Measurements from ENCODE around the gene RND1. TPM values are rescaled to one million over a fixed set of nuclear protein-coding genes. Genes with fewer than 3 reads are reported as not detected.
A peak's percentile ranks its signal among the peaks of the same experiment; 100 is the strongest.

The RND1 gene
- total RNA-seq, 2 experiments from 2014 or later: 7.3 to 13.9 TPM

- no peak overlapping the region for H3K4me3 ChIP-seq (ENCODE audit: low read depth, low read length, poor library complexity, severe bottlenecking)
- no peaks in the 10 kb centered on the region for H3K9me2 ChIP-seq (ENCODE audit: insufficient read depth, low read length)
- H3K27ac ChIP-seq (ENCODE audit: low read depth, low read length, poor library complexity, severe bottlenecking): no peak overlapping the region
- H3K9me3 ChIP-seq (ENCODE audit: low read length): no peaks in the 10 kb centered on the region
- peaks cover 51% of the 10 kb centered on the region for H3K4me1 ChIP-seq (ENCODE audit: insufficient read depth, low read length, poor library complexity, severe bottlenecking)
- H3K4me2 ChIP-seq (ENCODE audit: low read length): no peak overlapping the region
- ChIA-PET CTCF (ENCODE audit: unreplicated experiment) (interaction anchor here (0.7 to 0.9 kb wide), 2 partner anchors 30 to 107 kb away, joined by 3 to 4 read pairs; no protein-coding TSS in a partner anchor), POLR2A (interaction anchor here (0.9 to 4.6 kb wide), 2 partner anchors 7 to 30 kb away, joined by 8 to 47 read pairs; partner anchors contain the start of gene RND1)
- no peaks in the 10 kb centered on the region for H3K79me2 ChIP-seq (ENCODE audit: insufficient read depth, low read depth, low read length)
- peaks cover 38% of the 10 kb centered on the region for H3K36me3 ChIP-seq (ENCODE audit: insufficient read depth, low read length)
- H2AFZ ChIP-seq (ENCODE audit: low read length): no peak overlapping the region
- no peak for DNase-seq (ENCODE audit: low spot score)
- 0 out of 2 replicates have a peak, but pooled peaks cover 9% of the 10 kb centered on the region for H4K20me1 ChIP-seq (ENCODE audit: insufficient read depth, low read length)
- intact Hi-C loops (cut with micrococcal nuclease; ENCODE audit: unreplicated experiment): loop anchor here (10.0 kb wide), 1 partner anchor 975 kb away; no protein-coding TSS in a partner anchor
- TF ChIP-seq CTCF (conservative IDR thresholded peaks at IDR 0.05; ENCODE audit: low read length) (no peak), EZH2phosphoT487 (IDR thresholded peaks at IDR 0.05; ENCODE audit: borderline replicate concordance, low read depth, low read length) (no peak)
- no TSS peak for BruUV-seq (replicated peaks)
These were observed 6.1 kb downstream of the RND1 start for GRCh38 chr12:48859607-48860006.

GRCh38 chr12:48858043-48858442, 7.6 kb downstream of the RND1 start:
- no peak for DNase-seq (ENCODE audit: low spot score)
- H3K4me2 ChIP-seq (ENCODE audit: low read length): peak overlapping the region; percentile 57
- POLR2A ChIA-PET: interaction anchor here (0.9 to 4.6 kb wide), 3 partner anchors 9 to 18 kb away, joined by 3 to 47 read pairs (median 3); partner anchors contain the start of gene RND1

More at GRCh38 chr12:48858043-48858442, 7.6 kb downstream of the RND1 start:
- Histone ChIP-seq H3K27ac (ENCODE audit: low read depth, low read length, poor library complexity, severe bottlenecking) (peak overlapping the region; percentile 27), H3K4me3 (ENCODE audit: low read depth, low read length, poor library complexity, severe bottlenecking) (peak overlapping the region; percentile 34), H2AFZ (ENCODE audit: low read length) (no peak overlapping the region), H3K4me1 (ENCODE audit: insufficient read depth, low read length, poor library complexity, severe bottlenecking) (peaks cover 40% of the 10 kb centered on the region), H4K20me1 (ENCODE audit: insufficient read depth, low read length) (no peaks in the 10 kb centered on the region), H3K9me2 (ENCODE audit: insufficient read depth, low read length) (no peaks in the 10 kb centered on the region), H3K79me2 (ENCODE audit: insufficient read depth, low read depth, low read length) (no peaks in the 10 kb centered on the region), H3K9me3 (ENCODE audit: low read length) (no peaks in the 10 kb centered on the region), H3K36me3 (ENCODE audit: insufficient read depth, low read length) (peaks cover 38% of the 10 kb centered on the region)
- BruUV-seq (replicated peaks): no TSS peak
- CTCF ChIA-PET (ENCODE audit: unreplicated experiment): no interaction called here
- TF ChIP-seq CTCF (conservative IDR thresholded peaks at IDR 0.05; ENCODE audit: low read length) (no peak), EZH2phosphoT487 (IDR thresholded peaks at IDR 0.05; ENCODE audit: borderline replicate concordance, low read depth, low read length) (no peak)
- intact Hi-C loops (cut with micrococcal nuclease; ENCODE audit: unreplicated experiment): loop anchor here (10.0 kb wide), 1 partner anchor 977 kb away; no protein-coding TSS in a partner anchor
